Stromal cell of bone marrow (primary cell): ENCODE results near the gene ATP1A2.
"Not testable (repeated sequence)": the region's sequence is repeated elsewhere in the genome, so short reads cannot be mapped to it uniquely, and the experiment has no call there.

Source experiments
- DNase-seq: peaks from one replicate; pipeline ENCODE4 v3.0.0-alpha.2; 2012; ENCODE audit warnings: low read depth

Gene ATP1A2

DNA sequence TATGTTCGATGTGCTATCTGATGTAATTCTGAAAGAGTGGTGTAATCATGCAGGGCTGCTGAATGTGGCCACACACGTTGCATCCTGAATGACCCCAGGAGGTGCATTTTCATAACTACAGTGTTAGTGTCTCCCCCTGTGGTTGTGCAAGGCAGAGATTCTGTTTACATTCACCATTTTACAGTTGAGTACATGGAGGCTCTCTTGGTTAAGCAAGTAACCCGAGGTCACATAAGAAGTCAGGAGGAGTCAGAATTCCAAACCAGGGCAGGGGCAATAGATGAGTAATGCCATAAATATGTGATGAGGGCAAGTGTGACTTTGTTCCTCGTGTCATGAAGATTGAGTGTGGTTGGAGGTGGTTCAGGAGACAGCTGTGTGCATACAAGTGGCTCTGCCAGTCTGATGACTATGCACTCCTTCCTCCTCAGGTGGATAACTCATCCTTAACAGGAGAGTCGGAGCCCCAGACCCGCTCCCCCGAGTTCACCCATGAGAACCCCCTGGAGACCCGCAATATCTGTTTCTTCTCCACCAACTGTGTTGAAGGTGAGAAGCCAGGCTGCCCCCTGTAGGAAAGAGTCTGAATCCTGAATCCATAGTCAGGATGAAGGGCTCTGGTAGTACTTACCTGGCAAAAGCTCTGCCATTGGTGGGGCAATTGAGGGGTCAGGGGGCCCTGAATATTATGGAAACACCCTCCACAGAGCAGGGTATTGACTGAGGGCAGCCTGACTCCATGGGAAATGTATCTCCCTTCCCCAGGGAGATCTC, 9.3 kb downstream of the ATP1A2 start:
- DNase-seq, result peak; percentile 58

DNA sequence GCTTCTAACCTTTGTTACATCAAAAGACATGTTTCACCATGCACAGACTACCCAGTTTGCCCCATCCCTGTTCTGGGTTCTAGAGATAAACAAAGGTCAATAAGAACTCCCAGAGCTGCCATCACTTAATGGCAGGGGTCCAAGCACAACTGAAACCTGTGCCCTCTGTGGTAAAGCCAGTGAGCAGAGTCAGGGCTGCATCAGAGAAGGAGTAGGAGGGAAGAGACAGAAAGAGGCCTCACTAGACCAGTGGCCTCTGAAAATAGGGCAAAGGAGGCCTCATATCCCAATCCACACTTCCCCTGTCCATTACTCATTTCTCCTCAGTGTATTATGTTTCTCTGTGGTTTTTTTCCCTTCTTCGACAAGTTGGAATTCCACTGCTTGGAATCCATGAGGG, 10.2 kb downstream of the ATP1A2 start:
- peak; percentile 78 for DNase-seq

DNA sequence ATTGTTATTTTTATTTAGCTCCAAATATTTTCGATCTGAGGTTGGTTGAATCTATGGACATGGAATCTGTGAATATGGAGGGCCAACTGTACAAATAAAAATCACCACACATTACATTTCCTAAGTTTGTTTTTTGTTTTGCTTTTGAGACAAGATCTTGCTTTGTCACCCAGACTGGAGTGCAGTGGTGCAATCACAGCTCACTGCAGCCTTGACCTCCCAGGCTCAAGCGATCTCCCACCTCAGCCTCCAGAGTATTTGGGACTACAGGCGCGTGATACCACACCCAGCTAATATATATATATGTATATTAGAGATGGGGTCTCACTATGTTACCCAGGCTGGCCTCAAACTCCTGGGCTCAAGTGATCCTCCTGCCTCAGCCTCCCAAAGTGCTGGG, 10.8 kb downstream of the ATP1A2 start:
- DNase-seq, result not testable (repeated sequence)

DNA sequence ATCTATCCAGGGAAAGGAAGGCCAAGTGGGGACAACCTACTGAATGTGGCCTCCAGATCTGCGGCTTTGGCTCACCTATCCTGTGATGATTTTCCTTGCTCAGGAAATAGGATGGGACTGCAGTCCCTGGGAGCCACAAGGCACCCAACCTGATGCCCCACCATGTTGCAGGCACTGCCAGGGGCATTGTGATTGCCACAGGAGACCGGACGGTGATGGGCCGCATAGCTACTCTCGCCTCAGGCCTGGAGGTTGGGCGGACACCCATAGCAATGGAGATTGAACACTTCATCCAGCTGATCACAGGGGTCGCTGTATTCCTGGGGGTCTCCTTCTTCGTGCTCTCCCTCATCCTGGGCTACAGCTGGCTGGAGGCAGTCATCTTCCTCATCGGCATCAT, 11.8 kb downstream of the ATP1A2 start:
- no peak for DNase-seq

DNA sequence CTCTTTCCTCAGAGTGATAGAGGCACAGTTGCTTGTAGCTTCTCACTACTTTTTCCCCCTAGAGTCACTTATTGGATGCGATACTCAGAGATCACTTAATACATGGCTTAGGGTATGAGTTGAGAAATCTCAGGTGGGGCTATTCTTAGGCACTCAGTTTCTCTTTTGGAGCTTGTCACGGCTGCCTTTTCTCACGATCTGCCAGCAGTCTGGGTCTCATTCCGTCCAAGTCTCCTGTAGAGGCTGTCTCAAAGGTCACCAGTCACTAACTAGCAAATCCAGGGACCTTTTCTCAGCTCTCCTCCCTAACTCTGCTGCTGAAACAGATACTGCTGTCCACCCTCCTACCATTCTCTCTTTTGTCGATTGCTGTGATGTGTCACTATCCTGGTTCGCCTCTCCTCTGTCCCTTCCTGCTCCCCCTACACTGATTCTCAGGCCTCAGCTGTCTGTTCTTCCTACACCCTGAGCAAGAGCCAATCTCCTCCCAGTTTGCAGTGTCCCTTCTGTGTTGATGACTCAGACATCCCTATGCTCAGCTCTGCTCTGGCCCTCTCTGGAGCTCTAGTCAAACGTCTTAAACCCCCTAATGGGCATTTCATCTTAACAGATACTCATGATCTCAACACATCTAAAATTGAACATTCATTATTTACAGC, 12.4 kb downstream of the ATP1A2 start:
- DNase-seq, result no peak

DNA sequence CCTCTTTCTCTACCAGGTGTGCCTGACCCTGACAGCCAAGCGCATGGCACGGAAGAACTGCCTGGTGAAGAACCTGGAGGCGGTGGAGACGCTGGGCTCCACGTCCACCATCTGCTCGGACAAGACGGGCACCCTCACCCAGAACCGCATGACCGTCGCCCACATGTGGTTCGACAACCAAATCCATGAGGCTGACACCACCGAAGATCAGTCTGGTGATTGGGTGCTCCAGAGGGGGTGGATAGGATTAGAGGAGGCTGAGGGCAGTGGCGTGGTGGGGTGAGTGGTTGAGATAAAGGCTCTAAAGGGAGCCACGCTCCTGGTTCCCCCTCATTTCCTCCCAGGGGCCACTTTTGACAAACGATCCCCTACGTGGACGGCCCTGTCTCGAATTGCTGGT, 13.1 kb downstream of the ATP1A2 start:
- no peak for DNase-seq

DNA sequence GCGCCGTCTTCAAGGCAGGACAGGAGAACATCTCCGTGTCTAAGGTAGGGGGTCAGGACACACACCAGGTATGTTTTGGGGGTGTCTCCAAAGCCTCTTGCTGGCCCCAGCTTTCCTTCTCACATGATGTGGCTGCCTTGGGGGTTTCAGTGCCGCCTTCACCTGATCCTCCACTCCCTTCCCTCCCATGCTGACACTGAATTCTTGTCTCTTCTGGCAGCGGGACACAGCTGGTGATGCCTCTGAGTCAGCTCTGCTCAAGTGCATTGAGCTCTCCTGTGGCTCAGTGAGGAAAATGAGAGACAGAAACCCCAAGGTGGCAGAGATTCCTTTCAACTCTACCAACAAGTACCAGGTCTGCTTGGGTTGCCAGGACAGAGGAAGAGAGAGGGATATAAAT, 13.5 kb downstream of the ATP1A2 start:
- DNase-seq, result no peak

DNA sequence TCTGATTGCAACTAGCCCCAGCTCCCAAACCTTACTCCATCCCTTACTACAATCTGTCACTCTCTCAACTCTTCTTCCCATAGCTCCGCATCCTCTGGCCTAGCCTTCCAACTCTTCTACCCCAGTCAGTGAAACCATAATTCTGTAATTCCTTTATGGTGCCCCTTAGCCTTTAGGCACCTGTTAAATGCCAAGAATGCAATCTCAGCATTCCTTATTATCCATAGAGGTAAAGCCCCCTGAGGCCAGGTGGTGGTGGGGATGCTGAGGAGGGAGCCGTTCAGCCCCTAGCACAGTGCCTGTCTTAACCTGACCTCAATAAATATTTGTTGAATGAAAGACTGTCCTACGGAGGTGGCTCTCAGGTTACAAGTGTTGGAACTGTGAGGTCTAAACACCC, 14.0 kb downstream of the ATP1A2 start:
- DNase-seq, result no peak

DNA sequence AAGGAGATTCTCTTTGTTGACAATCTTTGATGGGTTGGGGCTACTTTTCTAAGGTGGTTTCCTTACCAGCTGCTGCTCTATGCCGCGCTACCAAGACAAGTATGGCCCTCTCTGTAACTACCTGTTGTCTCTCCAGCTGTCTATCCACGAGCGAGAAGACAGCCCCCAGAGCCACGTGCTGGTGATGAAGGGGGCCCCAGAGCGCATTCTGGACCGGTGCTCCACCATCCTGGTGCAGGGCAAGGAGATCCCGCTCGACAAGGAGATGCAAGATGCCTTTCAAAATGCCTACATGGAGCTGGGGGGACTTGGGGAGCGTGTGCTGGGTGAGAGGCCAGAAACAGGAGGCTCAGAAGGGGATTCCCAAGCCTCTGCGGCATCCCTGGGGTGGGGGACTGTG, 14.4 kb downstream of the ATP1A2 start:
- no peak for DNase-seq

DNA sequence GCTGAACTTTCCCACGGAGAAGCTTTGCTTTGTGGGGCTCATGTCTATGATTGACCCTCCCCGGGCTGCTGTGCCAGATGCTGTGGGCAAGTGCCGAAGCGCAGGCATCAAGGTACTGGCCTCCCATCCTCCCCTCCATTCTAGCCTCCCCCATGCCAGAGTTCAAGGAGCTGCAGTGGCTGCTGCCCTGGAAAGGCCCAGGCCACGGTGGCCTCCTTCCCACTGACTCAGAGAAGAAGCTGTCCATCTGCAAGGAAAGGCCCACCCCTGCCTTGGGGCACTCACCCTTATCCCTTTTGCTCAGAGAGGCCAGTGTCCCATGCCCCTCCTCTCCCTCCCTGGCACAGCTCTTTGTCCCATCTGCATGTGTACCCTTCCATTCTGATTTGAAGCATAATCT, 14.9 kb downstream of the ATP1A2 start:
- DNase-seq, result no peak

DNA sequence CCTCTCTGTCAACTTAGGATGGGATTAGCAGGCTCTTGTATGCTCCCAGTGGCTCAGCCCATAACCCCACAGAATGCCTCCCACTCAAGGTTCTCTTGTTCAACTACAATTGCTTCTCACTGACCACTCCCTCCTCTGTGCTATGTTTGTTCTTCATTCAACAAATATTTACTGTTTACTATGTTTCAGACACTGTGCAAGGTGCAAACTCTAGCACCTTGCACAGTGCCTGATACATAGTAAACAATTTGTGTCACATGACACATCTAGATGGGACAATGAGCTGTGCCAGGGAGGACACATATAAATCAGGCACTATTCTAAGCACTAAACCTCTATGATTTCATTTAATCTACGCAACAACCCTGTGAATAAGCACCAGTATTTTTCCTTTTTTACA, 15.4 kb downstream of the ATP1A2 start:
- DNase-seq, result no peak

DNA sequence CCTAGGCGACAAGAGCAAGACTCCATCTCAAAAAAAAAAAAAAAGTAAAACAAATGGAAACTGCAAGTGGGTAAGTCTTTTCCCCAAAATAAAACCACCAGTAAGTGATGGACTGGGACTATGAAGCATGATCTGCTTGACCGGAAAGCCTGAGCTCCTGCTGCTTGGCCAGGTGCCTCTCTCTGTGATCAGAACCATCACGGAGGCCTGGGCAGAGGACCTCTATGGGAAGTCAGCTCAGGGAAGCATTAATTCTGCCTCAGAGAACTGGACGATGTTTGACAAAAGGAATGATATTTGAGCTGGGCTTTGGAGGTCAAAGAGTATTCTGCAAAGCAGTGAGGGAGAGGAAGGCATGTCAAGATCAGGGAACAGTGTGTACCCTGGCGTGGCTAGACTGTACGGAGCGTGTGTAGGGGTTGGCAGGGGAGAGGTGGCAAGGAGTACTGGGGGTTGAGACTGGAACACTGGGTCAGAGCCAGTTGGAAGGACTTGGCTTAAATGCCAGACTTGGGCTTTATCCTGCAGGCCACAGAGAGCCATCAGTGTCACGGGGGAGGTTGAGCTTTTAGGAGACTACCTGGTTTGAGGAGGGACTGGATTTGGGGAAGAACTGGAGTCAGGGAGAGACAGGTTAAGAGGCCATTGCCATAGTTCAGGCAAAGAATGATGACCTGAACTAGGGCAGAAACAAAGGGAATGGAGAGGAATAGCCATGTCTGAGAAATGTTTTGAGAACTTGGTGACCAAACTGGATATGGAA, 16.4 kb downstream of the ATP1A2 start:
- DNase-seq, result no peak

DNA sequence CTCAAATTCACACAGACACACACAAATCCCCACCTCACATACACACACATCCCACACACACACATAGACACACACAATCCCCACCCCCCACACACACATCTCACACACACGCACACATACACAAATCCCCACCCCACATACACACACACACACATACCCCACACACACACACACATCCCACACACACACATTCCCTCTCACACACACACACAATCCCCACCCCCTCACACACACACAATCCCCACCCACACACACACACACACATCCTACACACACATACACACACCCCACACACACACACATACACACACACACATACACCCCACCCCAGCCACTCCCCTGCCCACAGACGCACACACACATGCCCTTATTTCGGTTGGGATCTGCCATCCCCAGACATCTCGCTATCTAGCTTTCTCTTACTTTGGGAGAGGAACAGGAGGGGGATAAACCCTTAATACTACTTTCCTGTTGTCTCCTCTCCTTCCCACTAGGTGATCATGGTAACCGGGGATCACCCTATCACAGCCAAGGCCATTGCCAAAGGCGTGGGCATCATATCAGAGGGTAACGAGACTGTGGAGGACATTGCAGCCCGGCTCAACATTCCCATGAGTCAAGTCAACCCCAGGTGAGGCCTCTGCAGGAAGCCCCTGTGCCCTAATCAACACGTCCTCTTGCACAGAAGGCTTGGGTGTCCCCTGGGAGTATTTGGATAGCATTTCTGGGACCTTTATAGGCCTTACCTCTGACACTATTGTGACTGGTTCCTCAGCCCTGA, 18.6 kb downstream of the ATP1A2 start:
- no peak for DNase-seq

DNA sequence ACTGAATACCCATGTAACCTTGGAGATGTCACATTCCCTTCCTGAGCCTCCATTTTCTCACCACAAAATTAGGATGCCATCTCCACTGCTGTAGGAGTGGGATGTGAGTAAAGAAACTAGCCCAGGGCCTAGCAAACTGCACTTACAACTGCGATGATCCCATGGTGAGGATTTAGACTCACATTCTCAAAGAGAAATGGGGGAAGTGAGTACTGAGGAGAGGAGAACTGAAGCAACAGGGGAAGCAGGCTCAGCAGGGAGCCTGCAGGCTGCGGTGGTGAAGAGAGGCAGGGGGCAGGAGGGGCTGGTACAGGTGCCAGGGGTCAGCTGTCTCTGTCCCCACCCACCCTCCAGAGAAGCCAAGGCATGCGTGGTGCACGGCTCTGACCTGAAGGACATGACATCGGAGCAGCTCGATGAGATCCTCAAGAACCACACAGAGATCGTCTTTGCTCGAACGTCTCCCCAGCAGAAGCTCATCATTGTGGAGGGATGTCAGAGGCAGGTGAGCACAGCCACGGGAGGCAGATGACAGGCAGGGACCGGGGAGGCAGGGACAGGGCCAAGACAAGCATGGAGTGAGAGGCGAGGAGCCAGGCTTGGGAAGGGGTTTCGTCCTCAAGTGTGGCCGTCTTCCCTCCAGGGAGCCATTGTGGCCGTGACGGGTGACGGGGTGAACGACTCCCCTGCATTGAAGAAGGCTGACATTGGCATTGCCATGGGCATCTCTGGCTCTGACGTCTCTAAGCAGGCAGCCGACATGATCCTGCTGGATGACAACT, 19.4 kb downstream of the ATP1A2 start:
- no peak for DNase-seq

DNA sequence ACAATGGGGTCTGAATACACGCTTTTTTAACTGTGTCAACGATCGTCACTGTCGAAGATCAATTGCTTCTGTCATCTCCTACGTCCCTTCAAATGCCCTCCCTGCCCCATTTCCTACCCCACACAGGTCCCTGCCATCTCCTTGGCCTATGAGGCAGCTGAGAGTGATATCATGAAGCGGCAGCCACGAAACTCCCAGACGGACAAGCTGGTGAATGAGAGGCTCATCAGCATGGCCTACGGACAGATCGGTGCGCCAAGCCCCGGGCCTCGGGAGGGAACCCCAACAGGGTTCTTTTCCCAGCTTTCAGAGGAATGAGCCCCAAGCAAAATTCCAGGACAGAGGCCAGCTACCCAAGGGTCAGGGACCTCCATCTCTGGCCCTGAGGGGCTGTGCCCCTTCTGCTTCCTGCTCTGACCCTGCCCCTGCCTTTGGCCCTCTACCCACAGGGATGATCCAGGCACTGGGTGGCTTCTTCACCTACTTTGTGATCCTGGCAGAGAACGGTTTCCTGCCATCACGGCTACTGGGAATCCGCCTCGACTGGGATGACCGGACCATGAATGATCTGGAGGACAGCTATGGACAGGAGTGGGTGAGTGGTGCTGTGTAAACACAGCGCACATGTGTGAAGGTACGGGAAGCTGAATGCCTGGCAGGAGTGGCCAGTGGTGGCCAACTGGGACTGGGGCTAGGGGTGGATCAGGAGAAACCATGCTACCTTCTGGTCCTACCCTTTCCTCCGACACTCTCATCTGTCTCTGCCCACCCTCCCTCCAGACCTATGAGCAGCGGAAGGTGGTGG, 20.8 kb downstream of the ATP1A2 start:
- no peak for DNase-seq

DNA sequence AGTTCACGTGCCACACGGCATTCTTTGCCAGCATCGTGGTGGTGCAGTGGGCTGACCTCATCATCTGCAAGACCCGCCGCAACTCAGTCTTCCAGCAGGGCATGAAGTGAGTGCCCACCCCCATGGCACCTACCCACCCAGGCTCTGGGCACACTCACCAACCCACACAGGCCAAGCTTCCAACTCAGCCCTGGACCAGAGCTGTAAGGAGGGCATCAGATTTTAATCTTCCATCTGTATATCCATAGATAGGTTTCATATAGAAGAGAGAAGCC, 21.3 kb downstream of the ATP1A2 start:
- no peak for DNase-seq

DNA sequence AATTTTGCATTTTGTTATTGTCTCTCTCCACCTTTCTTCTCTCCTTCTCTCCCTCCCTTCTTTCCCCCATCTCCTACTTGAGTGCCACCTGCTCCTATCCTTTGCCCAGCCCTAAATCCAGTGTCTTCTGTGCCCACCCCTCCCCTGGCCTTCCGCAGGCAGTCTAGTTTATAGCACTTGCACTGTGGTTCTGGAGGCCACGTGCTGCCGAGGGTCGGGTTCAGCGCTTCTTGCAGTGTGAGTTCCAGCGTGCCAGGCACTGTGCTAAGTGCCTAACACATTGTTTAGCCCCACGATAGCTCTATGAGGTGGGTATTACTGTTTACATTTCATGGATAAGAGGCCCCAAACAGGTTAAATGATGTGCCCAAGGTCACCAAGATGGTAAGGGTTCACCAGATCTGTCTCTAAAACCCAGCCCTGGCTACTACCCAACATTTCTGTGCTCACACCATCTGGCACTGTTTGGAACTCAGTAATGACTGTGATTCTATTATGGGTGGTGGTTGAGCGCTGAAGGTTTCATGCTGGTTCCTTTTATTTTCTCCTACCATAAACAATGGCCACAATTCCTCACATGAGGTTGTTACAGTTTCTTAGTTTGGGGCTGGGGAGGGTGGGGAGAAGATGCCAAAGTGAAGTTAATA, 21.8 kb downstream of the ATP1A2 start:
- DNase-seq, result no peak

DNA sequence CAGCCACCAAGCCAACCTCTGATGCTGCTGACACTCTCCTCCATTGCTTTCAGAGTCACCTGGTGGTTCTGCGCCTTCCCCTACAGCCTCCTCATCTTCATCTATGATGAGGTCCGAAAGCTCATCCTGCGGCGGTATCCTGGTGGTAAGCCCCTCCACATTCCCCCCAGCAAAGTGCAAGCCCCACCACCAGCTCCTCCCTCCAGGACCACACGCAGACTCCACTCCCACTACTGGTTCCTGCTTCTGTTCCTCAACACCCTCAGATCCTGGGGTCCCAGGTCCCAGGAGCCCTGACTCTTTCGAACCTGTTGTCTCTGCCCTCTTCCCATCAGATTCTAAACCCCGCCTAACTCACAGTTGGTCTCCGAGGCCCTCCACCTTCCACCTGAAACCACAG, 24.3 kb downstream of the ATP1A2 start:
- DNase-seq, result no peak

DNA sequence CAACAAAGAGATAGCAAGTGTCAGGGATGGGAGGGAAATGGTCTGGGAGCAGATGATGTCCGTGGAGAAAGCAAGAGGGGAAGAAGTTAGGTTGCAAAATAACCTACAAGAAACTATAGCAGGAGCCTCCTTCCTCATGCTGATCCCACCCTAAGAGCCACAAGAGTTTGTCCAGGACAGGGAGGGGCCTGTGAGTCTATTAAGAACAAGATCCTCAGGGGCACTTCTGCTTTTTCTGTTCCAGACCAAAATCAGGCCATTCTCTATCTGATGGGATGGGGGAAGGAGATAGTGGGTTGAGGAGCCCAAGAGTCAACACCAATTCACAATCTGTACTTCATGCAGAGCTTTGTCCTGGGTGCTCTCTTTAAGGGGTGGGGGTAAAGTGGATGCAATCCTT, 28.1 kb downstream of the ATP1A2 start:
- DNase-seq, result no peak

DNA sequence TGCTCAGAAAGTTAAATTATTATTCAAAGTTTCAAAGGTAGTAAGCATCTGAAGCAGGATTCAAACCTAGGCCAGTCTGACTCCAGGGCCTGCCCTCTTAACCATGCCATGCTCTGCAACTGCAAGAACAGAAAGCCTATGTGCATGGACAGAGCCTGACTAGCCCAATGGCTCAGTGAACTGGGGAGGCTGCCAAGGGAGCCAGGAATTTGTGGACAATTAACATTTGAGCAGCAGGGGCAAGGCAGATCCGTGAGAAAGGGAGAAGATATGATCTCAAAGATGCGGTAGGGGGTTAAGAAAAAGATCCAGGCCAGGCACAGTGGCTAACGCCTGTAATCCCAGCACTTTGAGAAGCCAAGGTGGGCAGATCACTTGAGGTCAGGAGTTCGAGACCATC, 29.4 kb downstream of the ATP1A2 start:
- DNase-seq, result no peak

DNA sequence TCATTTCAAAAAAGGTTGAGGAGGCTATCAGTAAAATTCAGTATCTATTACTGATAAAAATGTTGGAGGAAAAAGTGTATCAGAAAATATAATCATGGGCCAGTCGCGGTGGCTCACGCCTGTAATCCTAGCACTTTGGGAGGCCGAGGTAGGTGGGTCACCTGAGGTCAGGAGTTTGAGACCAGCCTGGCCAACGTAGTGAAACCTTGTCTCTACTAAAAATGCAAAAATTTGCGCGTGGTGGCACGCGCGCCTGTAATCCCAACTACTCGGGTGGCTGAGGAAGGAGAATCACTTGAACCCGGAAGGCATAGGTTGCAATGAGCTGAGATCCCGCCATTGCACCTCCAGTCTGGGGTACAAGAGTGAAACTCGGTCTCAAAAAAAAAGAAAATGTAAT, 30.5 kb downstream of the ATP1A2 start:
- DNase-seq, result no peak
